NB4 (cell line): ENCODE measurements around the gene FETUB.

Source experiments
- POLR2A ChIP-seq: IDR thresholded peaks from 2 replicates; pipeline ENCODE4 v1.6.1; 2011; ENCODE audit warnings: mild to moderate bottlenecking; ENCODE audit not compliant: insufficient read length; ENCODE audit errors: extremely low read depth
- TF ChIP-seq, protein P1 (sequence below): IDR thresholded peaks from one replicate; pipeline ENCODE4 v1.5.1; 2012; ENCODE audit warnings: low read depth, low read length
- TF ChIP-seq, protein P2 (sequence below): IDR thresholded peaks from 2 replicates; pipeline ENCODE4 v1.6.1; 2011; ENCODE audit warnings: low read depth, low read length

DNA sequence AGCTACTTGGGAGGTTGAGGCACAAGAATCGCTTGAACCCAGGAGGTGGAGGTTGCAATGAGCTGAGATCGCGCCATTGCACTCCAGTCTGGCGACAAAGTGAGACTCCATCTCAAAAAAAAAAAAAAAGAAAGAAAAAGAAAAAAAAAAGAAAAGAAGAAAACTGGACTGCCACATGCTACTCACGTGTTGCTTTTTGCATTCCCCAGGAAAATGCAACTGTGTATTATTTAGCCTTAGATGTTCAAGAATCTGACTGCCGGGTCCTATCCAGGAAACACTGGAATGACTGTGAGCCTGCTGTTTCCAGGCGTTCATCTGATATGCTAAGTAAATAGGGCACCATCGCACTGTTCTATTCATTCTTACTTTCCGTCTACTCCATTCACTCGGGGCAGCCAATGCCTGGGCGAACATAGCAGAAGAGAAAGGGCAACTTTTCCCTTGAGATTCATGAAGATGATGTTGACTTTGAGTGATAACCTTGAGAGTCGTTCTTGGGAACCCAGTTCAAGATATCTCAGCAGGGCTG is 47.0 kb downstream of the FETUB start:
- TF ChIP-seq, protein P1, sequence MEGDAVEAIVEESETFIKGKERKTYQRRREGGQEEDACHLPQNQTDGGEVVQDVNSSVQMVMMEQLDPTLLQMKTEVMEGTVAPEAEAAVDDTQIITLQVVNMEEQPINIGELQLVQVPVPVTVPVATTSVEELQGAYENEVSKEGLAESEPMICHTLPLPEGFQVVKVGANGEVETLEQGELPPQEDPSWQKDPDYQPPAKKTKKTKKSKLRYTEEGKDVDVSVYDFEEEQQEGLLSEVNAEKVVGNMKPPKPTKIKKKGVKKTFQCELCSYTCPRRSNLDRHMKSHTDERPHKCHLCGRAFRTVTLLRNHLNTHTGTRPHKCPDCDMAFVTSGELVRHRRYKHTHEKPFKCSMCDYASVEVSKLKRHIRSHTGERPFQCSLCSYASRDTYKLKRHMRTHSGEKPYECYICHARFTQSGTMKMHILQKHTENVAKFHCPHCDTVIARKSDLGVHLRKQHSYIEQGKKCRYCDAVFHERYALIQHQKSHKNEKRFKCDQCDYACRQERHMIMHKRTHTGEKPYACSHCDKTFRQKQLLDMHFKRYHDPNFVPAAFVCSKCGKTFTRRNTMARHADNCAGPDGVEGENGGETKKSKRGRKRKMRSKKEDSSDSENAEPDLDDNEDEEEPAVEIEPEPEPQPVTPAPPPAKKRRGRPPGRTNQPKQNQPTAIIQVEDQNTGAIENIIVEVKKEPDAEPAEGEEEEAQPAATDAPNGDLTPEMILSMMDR = no peak
- TF ChIP-seq, protein P2, sequence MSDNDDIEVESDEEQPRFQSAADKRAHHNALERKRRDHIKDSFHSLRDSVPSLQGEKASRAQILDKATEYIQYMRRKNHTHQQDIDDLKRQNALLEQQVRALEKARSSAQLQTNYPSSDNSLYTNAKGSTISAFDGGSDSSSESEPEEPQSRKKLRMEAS = no peak
- TF ChIP-seq POLR2A = no peak
